Lower leg skin (tissue), 3 donors: ENCODE results near the gene ERGIC3.

Experiments used
- CTCF ChIP-seq, 3 donors: fragments of 450-650 bp; IDR thresholded peaks; one replicate each; pipeline ENCODE4 v1.5.1; 2016; ENCODE audit warnings: antibody characterized with exemption in 3 of 3, mild to moderate bottlenecking in 3 of 3, moderate library complexity in 2 of 3
- POLR2A ChIP-seq, 2 donors: fragments of 450-650 bp; IDR thresholded peaks; one replicate each; pipeline ENCODE4 v1.6.1; 2016 to 2017; ENCODE audit warnings: antibody characterized with exemption in 2 of 2, mild to moderate bottlenecking in 1 of 2, moderate library complexity in 1 of 2

- TF ChIP-seq CTCF (IDR thresholded peaks at IDR 0.05) (no peak), POLR2A (IDR thresholded peaks at IDR 0.05) (no peak)
Measured at GRCh38 chr20:35561268-35561667, 19.4 kb downstream of the ERGIC3 start.
